MM.1S (cell line): ENCODE measurements around the gene SBSN.

Experiments used
- DNase-seq: peaks from one replicate; pipeline ENCODE4 v3.0.0-alpha.2; 2015
- H2AFZ ChIP-seq: fragments of 300-600 bp; sonication (generic); 2 replicates; pipeline ENCODE4 v1.6.0; 2016; ENCODE audit warnings: antibody characterized with exemption, low read length
- H3F3A ChIP-seq: fragments of 300-600 bp; sonication (generic); 2 replicates; pipeline ENCODE4 v1.6.1; 2016; ENCODE audit warnings: mild to moderate bottlenecking, antibody characterized with exemption, low read length, moderate library complexity, mixed read lengths; ENCODE audit not compliant: insufficient read depth
- H3K27ac ChIP-seq: fragments of 300-600 bp; sonication (generic); 2 replicates; pipeline ENCODE4 v1.5.1; 2016; ENCODE audit warnings: mild to moderate bottlenecking, low read length
- H3K27me3 ChIP-seq: fragments of 300-600 bp; sonication (generic); replicated peaks from 2 replicates; pipeline ENCODE4 v1.6.0; 2016; ENCODE audit warnings: low read length; ENCODE audit not compliant: insufficient read depth
- H3K36me3 ChIP-seq: fragments of 300-600 bp; sonication (generic); replicated peaks from 2 replicates; pipeline ENCODE4 v1.6.1; 2016; ENCODE audit warnings: mild to moderate bottlenecking, low read length, mixed read lengths; ENCODE audit not compliant: insufficient read depth
- H3K4me1 ChIP-seq: fragments of 300-600 bp; sonication (generic); 2 replicates; pipeline ENCODE4 v1.6.1; 2016; ENCODE audit warnings: low read length, mixed read lengths
- H3K4me2 ChIP-seq: fragments of 300-600 bp; sonication (generic); 2 replicates; pipeline ENCODE4 v1.6.0; 2016; ENCODE audit warnings: low read depth, low read length
- H3K4me3 ChIP-seq: fragments of 300-600 bp; sonication (generic); 2 replicates; pipeline ENCODE4 v1.5.1; 2016; ENCODE audit warnings: low read length, mixed read lengths
- H3K79me2 ChIP-seq: fragments of 300-600 bp; sonication (generic); 2 replicates; pipeline ENCODE4 v1.6.1; 2016; ENCODE audit warnings: mixed run types, low read length, mixed read lengths
- H3K9ac ChIP-seq: fragments of 300-600 bp; sonication (generic); 2 replicates; pipeline ENCODE4 v1.6.1; 2016; ENCODE audit warnings: low read length, mixed read lengths
- H3K9me2 ChIP-seq: fragments of 300-600 bp; sonication (generic); replicated peaks from 2 replicates; pipeline ENCODE4 v1.6.1; 2016; ENCODE audit warnings: mild to moderate bottlenecking, low read length, mixed read lengths; ENCODE audit not compliant: insufficient read depth
- H3K9me3 ChIP-seq: fragments of 300-600 bp; sonication (generic); replicated peaks from 2 replicates; pipeline ENCODE4 v1.6.1; 2016; ENCODE audit warnings: mild to moderate bottlenecking, low read length, mixed read lengths; ENCODE audit not compliant: insufficient read depth
- H4K20me1 ChIP-seq: fragments of 300-600 bp; sonication (generic); 2 replicates; pipeline ENCODE4 v1.6.1; 2016; ENCODE audit warnings: mild to moderate bottlenecking, low read length, moderate library complexity, mixed read lengths; ENCODE audit not compliant: insufficient read depth
- CTCF ChIP-seq: fragments of 300-600 bp; sonication (generic); IDR thresholded peaks from 2 replicates; pipeline ENCODE4 v1.5.1; 2016; ENCODE audit warnings: antibody characterized with exemption, low read length, mixed read lengths
- EZH2 ChIP-seq: fragments of 300-600 bp; sonication (generic); optimal IDR thresholded peaks from 2 replicates; pipeline ENCODE3; 2017; ENCODE audit warnings: low read depth, mild to moderate bottlenecking, antibody characterized with exemption, low read length, mixed read lengths
- EZH2phosphoT487 ChIP-seq: fragments of 300-600 bp; sonication (generic); IDR thresholded peaks from 2 replicates; pipeline ENCODE4 v1.6.1; 2018; ENCODE audit warnings: antibody characterized with exemption, low read length

SBSN gene

GRCh38 chr19:35491836-35492360, 36.2 kb downstream of the SBSN start:
- no peak overlapping the region for H3K27ac ChIP-seq
- H3K4me2 ChIP-seq: no peak overlapping the region
- H3F3A ChIP-seq: no peaks in the 10 kb centered on the region
- H3K27me3 ChIP-seq: peaks cover 91% of the 10 kb centered on the region
- H3K79me2 ChIP-seq: no peaks in the 10 kb centered on the region
- H3K36me3 ChIP-seq: no peaks in the 10 kb centered on the region
- no peak for TF ChIP-seq EZH2phosphoT487
- H3K9me3 ChIP-seq: no peaks in the 10 kb centered on the region
- H4K20me1 ChIP-seq: no peaks in the 10 kb centered on the region
- 0 out of 2 replicates have a peak, but pooled peaks cover 3% of the 10 kb centered on the region for H3K4me1 ChIP-seq
- no peak overlapping the region for H3K9ac ChIP-seq
- no peak for DNase-seq
- H3K9me2 ChIP-seq: no peaks in the 10 kb centered on the region
- no peak overlapping the region for H2AFZ ChIP-seq
- H3K4me3 ChIP-seq: no peak overlapping the region

GRCh38 chr19:35490364-35490763, 37.7 kb downstream of the SBSN start, which contains the start of gene KRTDAP:
Gene KRTDAP (minus strand): TSS chr19:35490464. CDS start chr19:35490442, 22 bp downstream.
- peaks cover 96% of the 10 kb centered on the region for H3K27me3 ChIP-seq
- 0 out of 2 replicates have a peak, but pooled peaks cover 3% of the 10 kb centered on the region for H3K4me1 ChIP-seq
- TF ChIP-seq EZH2: no peak
- no peak for TF ChIP-seq EZH2phosphoT487
- TF ChIP-seq CTCF: no peak
- H3F3A ChIP-seq: no peaks in the 10 kb centered on the region
- H3K36me3 ChIP-seq: no peaks in the 10 kb centered on the region
- H3K4me3 ChIP-seq: no peak within 1 kb of the TSS
- no peaks in the 10 kb centered on the region for H3K9me2 ChIP-seq
- H3K27ac ChIP-seq: no peak within 1 kb of the TSS
- H3K9ac ChIP-seq: no peak within 1 kb of the TSS
- H3K4me2 ChIP-seq: no peak within 1 kb of the TSS
- no peak for DNase-seq
- H3K9me3 ChIP-seq: no peaks in the 10 kb centered on the region
- no peak within 1 kb of the TSS for H2AFZ ChIP-seq
- no peaks in the 10 kb centered on the region for H4K20me1 ChIP-seq
- H3K79me2 ChIP-seq: no peaks in the 10 kb centered on the region

GRCh38 chr19:35488677-35489076, 39.4 kb downstream of the SBSN start:
- Histone ChIP-seq H3K9me2 (no peaks in the 10 kb centered on the region), H3K4me1 (no peaks in the 10 kb centered on the region), H3K9me3 (no peaks in the 10 kb centered on the region), H3K36me3 (no peaks in the 10 kb centered on the region), H3K4me3 (no peak overlapping the region), H4K20me1 (no peaks in the 10 kb centered on the region), H3K4me2 (no peak overlapping the region), H3K9ac (no peak overlapping the region), H3F3A (no peaks in the 10 kb centered on the region), H3K27ac (no peak overlapping the region), H3K79me2 (no peaks in the 10 kb centered on the region), H2AFZ (no peak overlapping the region), H3K27me3 (peaks cover 92% of the 10 kb centered on the region)
- DNase-seq: no peak
- no peak for TF ChIP-seq EZH2phosphoT487
- TF ChIP-seq CTCF: no peak
- no peak for TF ChIP-seq EZH2

GRCh38 chr19:35487656-35488182, 40.4 kb downstream of the SBSN start:
- H3K36me3 ChIP-seq: no peaks in the 10 kb centered on the region
- no peaks in the 10 kb centered on the region for H4K20me1 ChIP-seq
- H3K9ac ChIP-seq: no peak overlapping the region
- no peak overlapping the region for H3K27ac ChIP-seq
- H3K4me3 ChIP-seq: no peak overlapping the region
- H3K4me2 ChIP-seq: no peak overlapping the region
- TF ChIP-seq EZH2: no peak
- no peak for TF ChIP-seq CTCF
- TF ChIP-seq EZH2phosphoT487: no peak
- no peak overlapping the region for H2AFZ ChIP-seq
- no peak for DNase-seq
- peaks cover 92% of the 10 kb centered on the region for H3K27me3 ChIP-seq
- no peaks in the 10 kb centered on the region for H3K79me2 ChIP-seq
- H3K4me1 ChIP-seq: no peaks in the 10 kb centered on the region
- H3K9me3 ChIP-seq: no peaks in the 10 kb centered on the region
- H3K9me2 ChIP-seq: no peaks in the 10 kb centered on the region
- no peaks in the 10 kb centered on the region for H3F3A ChIP-seq
